ENCODE data around the gene CHKB.
"Not testable (repeated sequence)": the region's sequence is repeated elsewhere in the genome, so short reads cannot be mapped to it uniquely, and the experiment has no call there.

GRCh38 chr22:50533856-50534711, 48.6 kb downstream of the CHKB start:
- not testable (repeated sequence) for TF ChIP-seq CTCF, POLR2A (IDR thresholded peaks at IDR 0.05)
